Measurements from ENCODE around the gene CLDN6.

Gene CLDN6

DNA sequence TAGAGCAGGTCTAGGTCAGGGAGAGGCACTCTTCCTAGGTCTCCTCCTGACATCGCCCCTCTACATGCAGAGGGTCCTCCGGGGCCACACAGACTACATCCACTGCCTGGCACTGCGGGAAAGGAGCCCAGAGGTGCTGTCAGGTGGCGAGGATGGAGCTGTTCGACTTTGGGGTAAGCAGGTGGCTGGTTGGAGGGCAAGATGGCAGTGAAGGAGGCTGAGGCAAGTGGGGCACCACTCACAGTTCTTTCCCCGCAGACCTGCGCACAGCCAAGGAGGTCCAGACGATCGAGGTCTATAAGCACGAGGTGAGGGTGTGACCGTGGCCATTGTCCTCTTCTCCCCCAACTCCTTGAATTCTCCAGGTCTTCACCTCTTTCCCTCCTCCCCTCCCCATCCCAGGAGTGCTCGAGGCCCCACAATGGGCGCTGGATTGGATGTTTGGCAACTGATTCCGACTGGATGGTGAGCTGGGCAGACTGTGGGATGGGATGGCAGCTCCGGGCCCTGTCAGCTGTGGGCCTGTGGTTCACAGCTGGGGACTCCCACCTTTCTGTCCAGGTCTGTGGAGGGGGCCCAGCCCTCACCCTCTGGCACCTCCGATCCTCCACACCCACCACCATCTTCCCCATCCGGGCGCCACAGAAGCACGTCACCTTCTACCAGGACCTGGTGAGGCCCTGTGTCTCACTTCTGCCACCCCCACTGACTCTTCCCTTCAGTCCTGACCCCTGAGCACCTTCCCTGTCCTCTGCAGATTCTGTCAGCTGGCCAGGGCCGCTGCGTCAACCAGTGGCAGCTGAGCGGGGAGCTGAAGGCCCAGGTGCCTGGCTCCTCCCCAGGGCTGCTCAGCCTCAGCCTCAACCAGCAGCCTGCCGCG is 8.9 kb upstream of the CLDN6 start:
- FAIRE-seq, result no peak

DNA sequence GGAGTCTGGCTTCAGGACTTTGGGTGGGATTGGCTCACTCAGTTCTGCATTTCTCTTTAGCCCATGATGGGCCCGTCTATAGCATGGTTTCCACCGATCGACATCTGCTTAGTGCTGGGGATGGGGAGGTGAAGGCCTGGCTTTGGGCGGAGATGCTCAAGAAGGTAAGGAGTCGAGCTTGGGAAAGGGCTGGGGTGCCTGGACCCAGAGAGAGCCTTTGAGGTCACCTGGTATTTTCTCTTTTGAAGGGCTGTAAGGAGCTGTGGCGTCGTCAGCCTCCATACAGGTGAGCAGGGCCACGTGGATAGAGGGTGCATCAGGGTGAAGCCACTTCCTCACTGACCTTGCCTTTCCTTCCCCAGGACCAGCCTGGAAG is 8.0 kb upstream of the CLDN6 start:
- no peak for FAIRE-seq

DNA sequence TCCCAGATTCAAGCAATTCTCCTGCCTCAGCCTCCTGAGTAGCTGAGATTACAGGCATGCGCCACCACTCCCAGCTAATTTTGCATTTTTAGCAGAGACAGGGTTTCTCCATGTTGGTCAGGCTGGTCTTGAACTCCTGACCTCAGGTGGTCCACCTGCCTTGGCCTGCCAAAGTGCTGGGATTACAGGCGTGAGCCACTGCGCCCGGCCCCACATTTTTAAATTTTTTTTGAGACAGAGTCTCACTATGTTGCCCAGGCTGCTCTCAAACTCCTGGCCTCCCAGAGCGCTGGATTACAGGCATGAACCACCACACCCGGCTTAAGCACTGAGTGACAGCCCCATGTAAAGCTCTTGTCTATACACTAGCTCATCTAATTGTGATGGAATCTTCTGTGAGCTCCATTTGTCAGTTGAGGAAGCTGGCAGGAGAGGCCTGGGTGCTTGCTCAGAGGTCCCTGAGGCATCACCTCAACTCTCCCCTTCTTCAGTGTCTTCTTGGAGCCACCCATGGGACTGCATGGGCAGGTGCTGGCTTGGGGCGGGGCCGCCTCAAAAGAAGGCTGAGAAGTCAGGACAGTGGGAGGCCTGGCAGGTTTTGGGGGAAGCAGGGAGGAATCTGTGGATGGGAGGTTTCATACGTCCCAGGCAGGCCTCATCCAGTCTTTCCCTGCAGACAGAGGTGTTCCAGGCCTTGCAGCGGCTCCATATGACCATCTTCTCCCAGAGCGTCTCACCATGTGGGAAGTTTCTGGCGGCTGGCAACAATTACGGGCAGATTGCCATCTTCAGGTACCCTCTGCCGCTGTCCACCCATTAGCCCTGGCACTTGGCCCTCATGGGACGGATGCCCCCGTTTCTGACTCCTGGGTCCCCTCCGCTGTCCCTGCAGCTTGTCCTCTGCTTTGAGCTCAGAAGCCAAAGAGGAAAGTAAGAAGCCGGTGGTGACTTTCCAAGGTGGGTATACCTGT is 7.3 kb upstream of the CLDN6 start:
- FAIRE-seq, result no peak

- FAIRE-seq, result no peak
These were observed 5.9 kb upstream of the CLDN6 start, which contains the start of the genes HCFC1R1 and THOC6 for GRCh38 chr16:3023669-3024478. HCFC1R1 (minus strand) TSS chr16:3023942; CDS start chr16:3023941, 1 bp downstream. THOC6 (plus strand) TSS chr16:3024035; CDS start chr16:3024327, 292 bp downstream.

DNA sequence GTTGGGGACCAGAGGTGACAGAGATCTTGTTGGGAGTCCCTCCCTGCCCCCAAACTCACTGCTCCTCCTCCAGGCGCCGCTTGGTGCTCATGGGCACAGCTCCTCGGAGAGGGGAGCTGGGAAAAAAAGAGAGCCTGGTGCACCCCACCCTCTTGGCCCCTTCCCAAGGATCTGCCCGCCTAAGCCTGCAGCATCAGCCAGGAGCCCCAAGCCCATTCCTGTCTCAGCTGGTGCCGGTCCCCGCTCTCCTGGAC is 5.4 kb upstream of the CLDN6 start:
- FAIRE-seq, result no peak

DNA sequence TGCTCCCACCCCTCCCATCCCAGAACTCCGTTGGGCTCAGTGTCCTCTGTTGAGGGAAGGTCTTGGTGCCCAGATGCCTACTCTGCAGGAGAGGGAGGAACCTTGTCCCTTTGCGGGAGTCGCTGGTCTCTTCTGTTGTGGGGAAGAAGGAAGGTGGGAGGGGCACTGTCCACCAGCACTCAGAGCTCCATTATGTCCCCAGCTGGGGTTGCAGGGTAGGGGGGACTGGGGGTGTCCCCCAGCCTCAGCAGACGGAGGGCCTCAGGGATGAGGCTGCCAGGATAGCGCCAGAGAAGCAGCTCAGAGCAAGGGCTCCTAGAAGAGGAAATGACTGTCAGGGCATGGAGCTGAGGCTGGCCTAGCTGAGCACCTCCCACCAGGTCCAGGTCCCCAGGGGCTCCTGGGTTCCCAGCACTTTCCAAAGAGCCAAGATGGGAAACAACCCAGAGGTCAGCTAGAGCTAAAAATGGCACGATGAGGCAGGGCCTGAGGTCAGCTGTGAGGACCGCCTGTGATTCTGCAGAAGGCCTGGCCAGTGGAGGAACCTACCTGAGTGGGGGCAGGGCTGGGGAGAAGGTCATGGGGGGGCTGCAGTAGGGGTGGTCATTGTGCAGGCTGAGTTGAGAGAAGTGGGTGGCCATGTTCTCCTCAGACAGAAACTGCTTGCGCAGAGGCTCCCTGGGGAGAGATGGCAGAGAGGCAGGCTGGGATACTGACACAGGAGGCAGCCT is 4.9 kb upstream of the CLDN6 start:
- FAIRE-seq, result no peak

GRCh38 chr16:3022208-3022683 is 4.3 kb upstream of the CLDN6 start:
- no peak for FAIRE-seq

DNA sequence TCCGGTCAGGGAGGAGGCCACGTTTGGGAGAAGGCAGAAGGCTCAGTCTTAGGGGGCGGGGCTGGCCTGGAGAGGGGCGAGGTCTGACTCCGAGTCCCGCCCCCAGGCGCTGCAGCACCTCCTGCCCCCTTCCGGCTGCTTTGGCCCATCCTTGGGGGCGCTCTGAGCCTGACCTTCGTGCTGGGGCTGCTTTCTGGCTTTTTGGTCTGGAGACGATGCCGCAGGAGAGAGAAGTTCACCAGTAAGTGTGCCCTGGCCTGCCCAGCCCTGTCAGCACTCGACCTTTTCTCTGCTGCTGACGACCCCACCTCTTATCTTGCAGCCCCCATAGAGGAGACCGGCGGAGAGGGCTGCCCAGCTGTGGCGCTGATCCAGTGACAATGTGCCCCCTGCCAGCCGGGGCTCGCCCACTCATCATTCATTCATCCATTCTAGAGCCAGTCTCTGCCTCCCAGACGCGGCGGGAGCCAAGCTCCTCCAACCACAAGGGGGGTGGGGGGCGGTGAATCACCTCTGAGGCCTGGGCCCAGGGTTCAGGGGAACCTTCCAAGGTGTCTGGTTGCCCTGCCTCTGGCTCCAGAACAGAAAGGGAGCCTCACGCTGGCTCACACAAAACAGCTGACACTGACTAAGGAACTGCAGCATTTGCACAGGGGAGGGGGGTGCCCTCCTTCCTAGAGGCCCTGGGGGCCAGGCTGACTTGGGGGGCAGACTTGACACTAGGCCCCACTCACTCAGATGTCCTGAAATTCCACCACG is 3.6 kb upstream of the CLDN6 start:
- FAIRE-seq, result no peak

GRCh38 chr16:3020604-3021448 is 2.8 kb upstream of the CLDN6 start:
- FAIRE-seq, result no peak

DNA sequence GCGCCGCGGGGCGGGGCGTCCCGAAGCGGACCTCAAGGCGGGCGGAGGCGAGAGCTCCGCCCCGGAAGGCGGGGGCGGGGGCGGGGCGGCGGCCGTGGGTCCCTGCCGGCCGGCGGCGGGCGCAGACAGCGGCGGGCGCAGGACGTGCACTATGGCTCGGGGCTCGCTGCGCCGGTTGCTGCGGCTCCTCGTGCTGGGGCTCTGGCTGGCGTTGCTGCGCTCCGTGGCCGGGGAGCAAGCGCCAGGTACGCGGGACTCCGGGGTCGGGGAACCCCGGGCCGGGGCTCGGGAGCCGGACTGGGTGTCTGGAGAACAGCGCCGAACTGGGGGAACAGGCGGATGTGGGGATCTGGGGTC is 2.2 kb upstream of the CLDN6 start, which contains the start of gene TNFRSF12A:
Gene TNFRSF12A (plus strand): TSS at position 122 of the 357 bp plus-strand sequence. CDS start 30 bp downstream, at position 152.
- no peak for FAIRE-seq

DNA sequence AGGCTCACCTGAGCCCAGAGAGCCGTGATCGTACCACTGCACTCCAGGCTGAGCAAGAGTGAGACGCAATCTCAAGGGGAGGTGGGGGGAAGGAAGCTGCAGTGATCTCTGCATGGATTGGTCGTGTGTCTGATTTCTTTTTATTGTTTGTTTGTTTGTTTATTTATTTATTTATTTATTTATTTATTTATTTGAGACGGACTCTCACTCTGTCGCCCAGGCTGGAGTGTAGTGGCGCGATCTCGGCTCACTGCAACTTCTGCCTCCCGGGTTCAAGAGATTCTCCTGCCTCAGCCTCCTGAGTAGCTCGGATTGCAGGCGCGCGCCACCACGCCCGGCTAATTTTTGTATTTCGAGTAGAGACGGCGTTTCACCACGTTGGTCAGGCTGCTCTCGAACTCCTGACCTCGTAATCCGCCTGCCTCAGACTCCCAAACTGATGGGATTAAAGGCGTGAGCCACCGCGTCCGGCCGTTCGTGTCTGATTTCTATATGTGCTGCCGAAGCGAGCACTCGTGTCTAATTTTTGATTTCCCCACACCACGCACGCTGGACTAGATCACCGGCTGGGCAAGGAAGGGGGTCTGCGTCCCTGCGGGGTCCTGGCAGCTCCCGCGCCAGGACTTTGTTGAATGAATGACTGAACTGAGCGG is 1.7 kb upstream of the CLDN6 start:
- FAIRE-seq, result no peak

DNA sequence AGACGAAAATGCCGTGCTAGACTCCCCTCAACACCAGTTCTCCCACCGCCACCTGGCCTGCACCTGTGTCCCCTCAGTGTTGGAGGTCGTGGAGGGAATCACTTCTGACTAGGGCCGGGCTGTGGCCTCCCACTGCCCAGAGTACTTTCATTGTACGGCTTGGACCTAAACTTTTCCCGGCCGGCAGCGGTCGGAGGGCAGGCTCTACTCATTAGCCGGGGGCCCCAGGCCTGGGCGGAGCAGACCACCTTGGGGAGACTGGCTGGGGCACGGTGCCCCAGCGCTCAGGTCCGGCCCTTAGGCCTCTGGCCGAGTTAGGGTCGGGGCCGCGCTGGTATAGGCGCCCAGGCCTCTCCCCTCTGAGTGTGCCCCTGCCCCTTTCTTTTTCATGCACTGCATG is 639 bp downstream of the CLDN6 start:
- FAIRE-seq, result no peak

DNA sequence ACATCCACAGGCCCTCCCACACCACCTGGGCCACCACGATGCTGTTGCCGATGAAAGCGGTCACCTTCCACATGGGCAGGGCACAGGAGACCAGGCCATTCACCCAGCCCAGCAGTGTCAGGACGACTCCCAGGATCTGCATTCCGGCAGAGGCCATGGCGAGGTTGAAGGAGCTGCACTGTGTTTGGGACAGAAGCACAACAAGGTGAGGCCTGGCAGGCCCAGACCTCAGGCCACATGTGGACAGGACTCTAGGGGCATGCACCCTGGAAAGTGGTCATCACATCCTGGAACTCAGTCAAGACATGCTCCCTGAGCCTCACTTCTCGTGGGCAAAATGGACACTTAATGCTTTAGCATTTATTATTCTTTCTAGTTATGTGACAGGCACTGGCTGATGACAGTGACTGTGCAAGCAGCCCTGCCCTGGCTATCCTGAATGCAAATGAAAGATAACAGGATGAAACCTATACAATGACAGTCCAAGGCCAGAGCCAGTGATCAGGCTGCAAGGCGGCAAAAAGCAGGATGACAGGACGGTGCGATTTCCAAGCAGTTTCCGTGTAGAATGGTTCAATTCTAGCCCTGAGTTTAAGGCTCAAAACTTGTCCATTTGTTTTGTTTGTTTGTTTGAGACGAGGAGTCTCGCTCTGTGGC is 2.0 kb downstream of the CLDN6 start:
- no peak for FAIRE-seq

GRCh38 chr16:3014971-3015370 is 3.0 kb downstream of the CLDN6 start:
- no peak for FAIRE-seq

GRCh38 chr16:3013998-3014690 is 3.8 kb downstream of the CLDN6 start:
- FAIRE-seq, result no peak

- FAIRE-seq, result no peak
These were observed 4.5 kb downstream of the CLDN6 start for GRCh38 chr16:3013491-3013951.

- FAIRE-seq, result no peak
These were observed 5.1 kb downstream of the CLDN6 start, which contains the start of gene CLDN9 for GRCh38 chr16:3012828-3013420. CLDN9 (plus strand) TSS chr16:3012923; CDS start chr16:3013363, 440 bp downstream.

- no peak for FAIRE-seq
These were observed 5.7 kb downstream of the CLDN6 start for GRCh38 chr16:3012246-3012645.

Data from islet of Langerhans (tissue), 1 donor.